Ovary (tissue), 9 donors: ENCODE measurements around the gene NPIPB2. TPM values are rescaled to one million over a fixed set of nuclear protein-coding genes. Genes with fewer than 3 reads are reported as not detected.
A peak's percentile ranks its signal among the peaks of the same experiment; 100 is the strongest.

Source experiments
- DNase-seq, 5 donors: peaks; one replicate each; pipeline ENCODE4 v3.0.0-alpha.2; 2019 to 2020
- H3K27ac ChIP-seq, 2 donors: fragments of 200-600 bp; one replicate each; pipeline versions ENCODE4 v1.5.1 to v1.8.0; 2019 to 2022
- H3K27me3 ChIP-seq: fragments of 200-600 bp; one replicate; pipeline ENCODE4 v1.8.0; 2022
- H3K36me3 ChIP-seq: fragments of 200-600 bp; sonication (generic); one replicate; pipeline ENCODE4 v1.5.1; 2019
- H3K4me1 ChIP-seq: one replicate; pipeline ENCODE4 v1.8.1; 2013; ENCODE audit warnings: mild to moderate bottlenecking, moderate library complexity; ENCODE audit not compliant: insufficient read depth
- H3K4me3 ChIP-seq: fragments of 200-600 bp; sonication (generic); one replicate; pipeline ENCODE4 v1.5.1; 2017
- H3K9me3 ChIP-seq, 2 donors: fragments of 200-600 bp in 1 of 2; sonication (generic) in 1 of 2; one replicate each; pipeline versions ENCODE4 v1.5.1 to v1.8.1; 2013 to 2019; ENCODE audit warnings: mild to moderate bottlenecking in 1 of 2, moderate library complexity in 1 of 2
- EP300 ChIP-seq: sonication (generic); formaldehyde crosslinking; IDR thresholded peaks from one replicate; pipeline ENCODE4 v1.6.1; 2017; ENCODE audit warnings: antibody characterized with exemption
- POLR2A ChIP-seq: fragments of 450-650 bp; IDR thresholded peaks from one replicate; pipeline ENCODE4 v1.6.1; 2017; ENCODE audit warnings: antibody characterized with exemption, mild to moderate bottlenecking, moderate library complexity
- WGBS, 3 donors: extraction: QIAGEN DNeasy Blood & Tissue Kit in 1 of 3; methylation state at CpG; one replicate each; pipeline versions ENCODE4 v1.1.5 to v1.1.7; 2013 to 2017; 5-methylcytosine and 5-hydroxymethylcytosine counted together
- intact Hi-C, 4 donors: fragments of 100-400 bp; cut with DNase I; formaldehyde crosslinking; loops; one replicate each; pipeline versions ENCODE4 v1.11.0 to v1.15.1; 2022 to 2023
- polyA plus RNA-seq, 2 donors: library from polyadenylated mRNA; stranded (reverse); fragments of 200-250 nt in 1 of 2; fragments of 350-450 nt in 1 of 2; fragmentation: Illumina TruSeq in 1 of 2; extraction: RNeasy Lipid Tissue Mini Kit (QIAGEN cat#74804) in 1 of 2; gene quantifications; one replicate each; pipeline ENCODE4 v1.2.3, GENCODE V29; 2013 to 2014
- total RNA-seq, 7 donors: library from RNA; depleted of rRNA in 2 of 7; stranded (reverse); fragments of >200 nt in 2 of 7; fragmentation: NEBNext Ultra II Directional in 3 of 7; extraction: Animal tissue kit (Norgen Biotek cat#: 25700) in 3 of 7; gene quantifications; one replicate each; pipeline versions ENCODE4 v1.1.0 to v1.2.4, GENCODE V29; 2016 to 2023
- TF ChIP-seq, protein P1 (sequence below), 3 donors: fragments of 450-650 bp in 2 of 3; fragments of 200-600 bp in 1 of 3; IDR thresholded peaks; one replicate each; pipeline versions ENCODE4 v1.5.1 to v1.8.0; 2016 to 2022; ENCODE audit warnings: antibody characterized with exemption in 3 of 3, mild to moderate bottlenecking in 1 of 3
- donor health status: DM: no; HTN: no; CAD: no; lungs with moderate emphysema.
- donor health status: DM: no; HTN: no; CAD: no.
- donor health status: Bipolar disorder and iron deficiency.
- donor health status: DM: yes; HTN: yes; CAD: no.
- donor health status: DM: no; HTN: no; CAD: no.
- donor health status: DM: yes; HTN: yes; CAD: no.

Gene NPIPB2
- total and polyA plus RNA-seq, 9 donors: 4.7 to 19.3 (median 8.7) TPM

DNA sequence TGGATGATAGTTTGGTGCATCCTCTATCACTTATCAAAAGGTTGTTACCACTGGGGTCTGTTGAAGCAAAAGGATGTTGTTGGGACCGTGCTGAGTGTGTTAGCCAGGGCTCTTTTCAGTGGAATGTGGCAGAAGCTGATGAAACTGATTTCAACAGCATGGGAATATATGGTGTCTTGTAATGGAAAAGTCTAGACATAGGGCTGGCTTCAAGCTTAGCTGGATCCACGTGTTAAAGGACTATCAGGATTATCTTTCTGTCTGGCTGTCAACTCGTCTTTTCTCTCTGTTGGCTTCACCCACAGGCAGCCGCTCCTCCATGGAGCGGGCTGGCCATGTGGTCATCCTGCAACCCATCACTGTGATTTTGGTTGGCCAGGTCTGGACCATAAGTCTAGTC is 43.4 kb upstream of the NPIPB2 start:
- 63 to 66% (median 66%) methylated on average over 5 of the region's 5 CpGs for WGBS, 3 donors
- DNase-seq: no peak
- intact Hi-C loops: no loop called here
- Histone ChIP-seq H3K27me3 (no peaks in the 10 kb centered on the region), H3K9me3 (no peaks in the 10 kb centered on the region), H3K36me3 (no peaks in the 10 kb centered on the region), H3K4me3 (no peak overlapping the region), H3K27ac (no peak overlapping the region), H3K4me1 (no peaks in the 10 kb centered on the region)
- TF ChIP-seq EP300 (no peak), POLR2A (no peak)
- TF ChIP-seq, protein P1, sequence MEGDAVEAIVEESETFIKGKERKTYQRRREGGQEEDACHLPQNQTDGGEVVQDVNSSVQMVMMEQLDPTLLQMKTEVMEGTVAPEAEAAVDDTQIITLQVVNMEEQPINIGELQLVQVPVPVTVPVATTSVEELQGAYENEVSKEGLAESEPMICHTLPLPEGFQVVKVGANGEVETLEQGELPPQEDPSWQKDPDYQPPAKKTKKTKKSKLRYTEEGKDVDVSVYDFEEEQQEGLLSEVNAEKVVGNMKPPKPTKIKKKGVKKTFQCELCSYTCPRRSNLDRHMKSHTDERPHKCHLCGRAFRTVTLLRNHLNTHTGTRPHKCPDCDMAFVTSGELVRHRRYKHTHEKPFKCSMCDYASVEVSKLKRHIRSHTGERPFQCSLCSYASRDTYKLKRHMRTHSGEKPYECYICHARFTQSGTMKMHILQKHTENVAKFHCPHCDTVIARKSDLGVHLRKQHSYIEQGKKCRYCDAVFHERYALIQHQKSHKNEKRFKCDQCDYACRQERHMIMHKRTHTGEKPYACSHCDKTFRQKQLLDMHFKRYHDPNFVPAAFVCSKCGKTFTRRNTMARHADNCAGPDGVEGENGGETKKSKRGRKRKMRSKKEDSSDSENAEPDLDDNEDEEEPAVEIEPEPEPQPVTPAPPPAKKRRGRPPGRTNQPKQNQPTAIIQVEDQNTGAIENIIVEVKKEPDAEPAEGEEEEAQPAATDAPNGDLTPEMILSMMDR (IDR thresholded peaks at IDR 0.05): no peak

DNA sequence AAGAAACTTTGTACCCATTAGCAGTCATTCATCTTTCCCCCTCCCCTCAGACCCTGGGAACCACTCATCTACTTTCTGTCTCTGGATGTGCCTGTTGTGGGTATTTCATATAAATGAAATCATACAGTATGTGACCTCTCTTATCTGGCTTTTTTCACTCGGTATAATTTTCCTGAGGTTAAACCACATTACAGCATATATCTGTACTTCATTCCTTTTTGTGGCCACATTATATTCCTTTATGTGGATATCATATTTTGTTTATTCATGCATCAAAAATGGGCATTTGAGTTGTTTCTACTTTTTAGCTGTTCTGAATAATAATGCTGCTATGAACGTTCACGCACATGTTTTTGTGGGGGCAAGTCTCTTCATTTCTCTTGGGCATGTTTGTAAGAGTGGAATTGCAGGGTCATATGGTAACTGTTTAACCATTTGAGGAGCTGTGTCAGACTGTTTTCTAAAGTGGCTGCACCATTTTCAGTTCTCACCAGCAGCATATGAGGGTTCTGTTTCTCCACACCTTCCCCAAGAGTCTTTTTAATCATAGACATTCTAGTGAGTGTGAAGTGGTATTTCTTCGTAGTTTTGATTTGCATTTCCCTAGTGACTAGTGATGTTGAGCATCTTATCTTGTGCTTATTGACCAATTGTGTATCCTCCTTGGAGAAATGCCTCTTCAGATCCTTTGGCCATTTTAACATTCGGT is 38.4 kb upstream of the NPIPB2 start:
- intact Hi-C loops: loop anchor here in 1 of 4 donors (5.0 kb wide), 1 partner anchor 82 kb away; no protein-coding TSS in a partner anchor
- Histone ChIP-seq H3K4me1 (peaks cover 7% of the 10 kb centered on the region), H3K27ac (no peak overlapping the region), H3K27me3 (no peaks in the 10 kb centered on the region), H3K36me3 (no peaks in the 10 kb centered on the region), H3K9me3 (no peaks in the 10 kb centered on the region), H3K4me3 (no peak overlapping the region)
- DNase-seq: no peak
- TF ChIP-seq POLR2A (no peak), EP300 (no peak)
- TF ChIP-seq, protein P1 (IDR thresholded peaks at IDR 0.05): no peak
- 75 to 83% (median 77%) methylated on average over 5 of the region's 5 CpGs for WGBS, 3 donors

DNA sequence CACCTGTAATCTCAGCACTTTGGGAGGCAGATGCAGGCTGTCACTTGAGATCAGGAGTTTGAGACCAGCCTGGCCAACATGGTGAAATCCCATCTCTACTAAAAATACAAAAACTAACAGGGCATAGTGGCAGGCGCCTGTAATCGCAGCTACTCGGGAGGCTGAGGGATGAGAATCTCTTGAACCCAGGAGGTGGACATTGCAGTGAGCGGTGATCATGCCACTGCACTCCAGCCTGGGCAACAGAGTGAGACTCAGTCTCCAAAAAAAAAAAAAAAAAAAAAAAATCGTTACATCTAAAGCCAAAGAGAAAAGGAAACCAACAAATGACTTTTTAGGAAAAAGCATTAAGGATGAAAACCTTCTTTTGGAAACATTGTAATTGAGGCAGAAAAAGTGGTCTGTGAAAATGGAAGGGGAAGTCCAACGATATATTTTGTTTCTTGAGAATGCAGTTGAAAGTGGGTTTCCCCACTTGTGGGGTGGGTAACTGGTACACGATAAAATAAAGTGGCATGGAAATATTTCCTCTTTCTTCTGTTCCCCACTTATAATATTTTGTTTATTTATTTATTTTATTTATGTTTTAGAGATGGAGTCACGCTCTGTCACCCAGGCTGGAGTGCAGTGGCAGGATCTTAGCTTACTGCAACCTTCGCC is 37.3 kb upstream of the NPIPB2 start:
- 89 to 91% (median 89%) methylated on average over 9 of the region's 9 CpGs for WGBS, 3 donors
- Histone ChIP-seq H3K9me3 (no peaks in the 10 kb centered on the region), H3K4me3 (no peak overlapping the region), H3K27me3 (no peaks in the 10 kb centered on the region), H3K27ac (peak overlapping the region in 1 of 2 donors; percentile 32), H3K36me3 (no peaks in the 10 kb centered on the region), H3K4me1 (peaks cover 7% of the 10 kb centered on the region)
- TF ChIP-seq EP300 (no peak), POLR2A (no peak)
- TF ChIP-seq, protein P1 (IDR thresholded peaks at IDR 0.05): no peak
- intact Hi-C loops: loop anchor here in 3 of 4 donors (10.0 kb wide), 2 partner anchors 64 to 86 kb away; partner anchors contain the start of gene GSPT1 (in 1 of the 3)
- no peak for DNase-seq

DNA sequence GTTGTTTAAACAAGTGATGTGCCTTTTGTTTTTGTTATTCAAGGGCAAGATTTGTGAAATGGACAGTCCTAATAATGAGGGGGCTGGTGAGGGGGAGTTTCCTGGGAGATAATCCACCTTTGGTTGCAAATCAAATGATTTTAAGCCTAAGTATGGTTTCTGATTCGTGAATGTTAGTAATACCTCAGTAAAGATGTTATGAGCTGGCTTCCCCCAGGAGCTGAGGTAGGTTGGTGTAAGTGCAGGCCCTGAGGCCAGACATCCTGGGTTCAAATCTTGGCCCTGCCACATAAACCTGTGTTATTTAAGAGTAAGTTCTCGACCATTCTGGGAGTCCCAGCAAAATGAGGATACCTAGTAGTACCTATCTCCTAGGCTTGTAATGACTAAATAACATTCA is 36.2 kb upstream of the NPIPB2 start:
- DNase-seq: no peak
- intact Hi-C loops: loop anchor here in 3 of 4 donors (10.0 kb wide), 2 partner anchors 63 to 87 kb away; partner anchors contain the start of gene GSPT1 (in 1 of the 3)
- no peaks in the 10 kb centered on the region for H3K27me3 ChIP-seq
- 21 to 42% (median 22%) methylated on average over 2 of the region's 2 CpGs for WGBS, 3 donors
- H3K27ac ChIP-seq: peak overlapping the region; percentile 5 to 32
- no peaks in the 10 kb centered on the region for H3K36me3 ChIP-seq
- peaks cover 7% of the 10 kb centered on the region for H3K4me1 ChIP-seq
- H3K4me3 ChIP-seq: no peak overlapping the region
- H3K9me3 ChIP-seq: no peaks in the 10 kb centered on the region
- TF ChIP-seq, protein P1 (IDR thresholded peaks at IDR 0.05): no peak
- TF ChIP-seq POLR2A (no peak), EP300 (no peak)
